ENCODE measurements around the gene AJAP1. TPM values are rescaled to one million over a fixed set of nuclear protein-coding genes. Genes with fewer than 3 reads are reported as not detected.

Gene AJAP1
- total and polyA plus RNA-seq, 12 donors = 0.07 to 2.2 (median 0.44) TPM

DNA sequence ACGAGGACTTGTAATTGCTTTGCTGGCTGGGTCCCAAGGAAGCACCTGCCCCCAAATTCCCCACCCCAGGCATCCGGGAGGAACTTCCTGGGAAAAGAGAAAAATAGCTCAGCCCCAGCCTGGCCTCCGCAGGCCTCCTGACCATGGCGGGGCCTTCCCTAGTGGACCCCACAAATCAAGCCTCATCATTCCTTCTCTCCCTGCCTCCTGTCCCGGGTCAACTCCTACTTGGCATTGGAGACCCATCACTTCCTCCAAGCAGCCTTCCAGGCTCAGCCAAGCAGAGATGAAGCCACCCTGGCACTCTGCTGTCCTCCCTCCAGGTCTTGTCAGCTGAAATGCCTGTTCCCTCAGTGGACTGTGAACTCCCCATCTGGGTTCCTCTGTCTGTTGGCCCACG lies 38.0 kb downstream of the AJAP1 start:
- Histone ChIP-seq H3K27me3 (no peaks in the 10 kb centered on the region), H3K4me3 (no peak overlapping the region), H3K27ac (no peak overlapping the region), H3K36me3 (replicated peaks in 1 of 2) (no peaks in the 10 kb centered on the region), H3K9me3 (replicated peaks in 1 of 3) (no peaks in the 10 kb centered on the region), H3K4me1 (replicated peaks in 1 of 2) (no peaks in the 10 kb centered on the region)
- 74 to 84% (median 79%) methylated on average over 4 to 6 of the region's 6 CpGs for WGBS, 4 donors
- intact Hi-C loops (cut with DNase I) = no loop called here
- DNase-seq = no peak
- no peak for TF ChIP-seq POLR2A (IDR thresholded peaks at IDR 0.05)
- TF ChIP-seq, protein P1, sequence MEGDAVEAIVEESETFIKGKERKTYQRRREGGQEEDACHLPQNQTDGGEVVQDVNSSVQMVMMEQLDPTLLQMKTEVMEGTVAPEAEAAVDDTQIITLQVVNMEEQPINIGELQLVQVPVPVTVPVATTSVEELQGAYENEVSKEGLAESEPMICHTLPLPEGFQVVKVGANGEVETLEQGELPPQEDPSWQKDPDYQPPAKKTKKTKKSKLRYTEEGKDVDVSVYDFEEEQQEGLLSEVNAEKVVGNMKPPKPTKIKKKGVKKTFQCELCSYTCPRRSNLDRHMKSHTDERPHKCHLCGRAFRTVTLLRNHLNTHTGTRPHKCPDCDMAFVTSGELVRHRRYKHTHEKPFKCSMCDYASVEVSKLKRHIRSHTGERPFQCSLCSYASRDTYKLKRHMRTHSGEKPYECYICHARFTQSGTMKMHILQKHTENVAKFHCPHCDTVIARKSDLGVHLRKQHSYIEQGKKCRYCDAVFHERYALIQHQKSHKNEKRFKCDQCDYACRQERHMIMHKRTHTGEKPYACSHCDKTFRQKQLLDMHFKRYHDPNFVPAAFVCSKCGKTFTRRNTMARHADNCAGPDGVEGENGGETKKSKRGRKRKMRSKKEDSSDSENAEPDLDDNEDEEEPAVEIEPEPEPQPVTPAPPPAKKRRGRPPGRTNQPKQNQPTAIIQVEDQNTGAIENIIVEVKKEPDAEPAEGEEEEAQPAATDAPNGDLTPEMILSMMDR (IDR thresholded peaks at IDR 0.05) = no peak

DNA sequence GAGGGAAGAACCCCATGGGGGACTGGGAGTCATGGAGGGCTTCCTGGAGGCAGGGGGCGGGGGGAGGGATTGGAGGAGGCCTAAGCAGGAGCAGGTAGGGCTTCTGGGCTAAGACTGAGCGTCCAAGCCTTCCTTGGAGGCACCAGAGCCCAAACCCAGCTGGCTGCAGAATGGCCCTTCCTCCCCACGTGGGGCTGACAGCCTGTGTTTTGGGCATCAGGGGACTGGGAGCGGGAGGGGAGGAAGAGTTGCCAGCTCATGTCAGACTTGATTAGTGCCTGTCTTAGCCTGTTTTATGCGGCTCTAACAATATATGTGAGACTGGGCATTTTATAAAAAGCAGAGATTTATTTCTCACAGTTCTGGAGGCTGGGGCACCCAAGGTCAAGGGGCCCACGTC lies 38.9 kb downstream of the AJAP1 start:
- 39 to 69% (median 61%) methylated on average over 2 to 6 of the region's 6 CpGs for WGBS, 4 donors
- no peaks in the 10 kb centered on the region for H3K27me3 ChIP-seq

DNA sequence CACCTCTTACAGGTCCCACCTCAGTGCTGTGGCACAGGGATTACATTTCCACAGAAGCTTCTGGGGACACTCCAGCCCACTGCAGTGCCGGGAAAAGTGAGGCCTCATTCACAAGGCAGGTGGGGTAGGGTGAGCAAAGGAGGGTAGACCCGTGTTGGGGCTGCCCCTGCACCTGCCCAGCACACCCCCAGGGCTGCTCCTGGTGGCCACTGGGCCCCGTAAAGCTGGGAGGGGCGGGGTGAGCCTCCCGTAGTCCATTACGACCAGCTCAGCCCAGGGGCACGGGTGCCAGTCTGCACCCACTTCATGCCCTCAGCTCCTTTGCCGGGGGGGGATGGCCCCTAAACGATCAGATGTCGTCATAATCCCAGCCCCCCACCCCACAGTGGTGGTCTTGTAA lies 39.5 kb downstream of the AJAP1 start:
- no peaks in the 10 kb centered on the region for H3K27me3 ChIP-seq
- DNase-seq = no peak
- H3K4me3 ChIP-seq = no peak overlapping the region

More for the DNA sequence above, 38.9 kb downstream of the AJAP1 start:
- DNase-seq = no peak
- intact Hi-C loops (cut with DNase I) = no loop called here
- TF ChIP-seq, protein P1 (IDR thresholded peaks at IDR 0.05) = no peak
- no peak for TF ChIP-seq POLR2A (IDR thresholded peaks at IDR 0.05)
- H3K36me3 ChIP-seq (replicated peaks in 1 of 2) = no peaks in the 10 kb centered on the region
- H3K4me1 ChIP-seq (replicated peaks in 1 of 2) = no peaks in the 10 kb centered on the region
- no peak overlapping the region for H3K27ac ChIP-seq
- no peak overlapping the region for H3K4me3 ChIP-seq
- no peaks in the 10 kb centered on the region for H3K9me3 ChIP-seq (replicated peaks in 1 of 3)

DNA sequence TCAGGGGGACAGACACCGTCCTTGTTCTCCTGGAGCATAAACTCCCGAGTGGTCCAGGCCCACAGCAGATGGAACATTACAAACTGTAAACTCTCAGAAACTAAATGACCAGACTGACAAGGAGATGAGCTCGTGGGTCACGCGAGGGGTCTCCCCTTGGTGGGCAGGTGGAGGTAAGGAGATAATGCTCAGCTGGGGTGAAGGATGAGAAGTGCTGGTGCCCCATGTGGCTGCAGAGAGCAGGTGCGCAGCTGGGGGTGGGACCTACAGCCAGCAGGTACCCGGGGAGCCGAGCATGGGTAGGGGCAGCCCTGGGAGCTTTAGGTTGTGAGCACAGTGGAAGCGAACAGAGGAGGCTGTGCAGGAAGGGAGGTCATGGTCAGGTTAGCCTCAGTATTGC lies 40.1 kb downstream of the AJAP1 start:
- no peak for DNase-seq
- no peak overlapping the region for H3K27ac ChIP-seq
- H3K4me1 ChIP-seq (replicated peaks in 1 of 2) = no peaks in the 10 kb centered on the region
- WGBS, 4 donors = 77 to 87% (median 81%) methylated on average over 8 to 9 of the region's 9 CpGs
- no peaks in the 10 kb centered on the region for H3K9me3 ChIP-seq (replicated peaks in 1 of 3)
- intact Hi-C loops (cut with DNase I) = no loop called here
- no peaks in the 10 kb centered on the region for H3K36me3 ChIP-seq (replicated peaks in 1 of 2)
- H3K27me3 ChIP-seq = no peaks in the 10 kb centered on the region
- no peak overlapping the region for H3K4me3 ChIP-seq
- no peak for TF ChIP-seq POLR2A (IDR thresholded peaks at IDR 0.05)
- TF ChIP-seq, protein P1 (IDR thresholded peaks at IDR 0.05) = no peak

More for the DNA sequence above, 39.5 kb downstream of the AJAP1 start:
- TF ChIP-seq POLR2A (IDR thresholded peaks at IDR 0.05) = no peak
- TF ChIP-seq, protein P1 (IDR thresholded peaks at IDR 0.05) = no peak
- H3K36me3 ChIP-seq (replicated peaks in 1 of 2) = no peaks in the 10 kb centered on the region
- 80 to 87% (median 84%) methylated on average over 3 to 10 of the region's 10 CpGs for WGBS, 4 donors
- no peaks in the 10 kb centered on the region for H3K4me1 ChIP-seq (replicated peaks in 1 of 2)
- no peak overlapping the region for H3K27ac ChIP-seq
- intact Hi-C loops (cut with DNase I) = no loop called here
- H3K9me3 ChIP-seq (replicated peaks in 1 of 3) = no peaks in the 10 kb centered on the region
